WTC11 (cell line): Measurements from ENCODE around the gene SGCD. TPM values are rescaled to one million over a fixed set of nuclear protein-coding genes. Genes with fewer than 3 reads are reported as not detected.

Source experiments
- ATAC-seq: fragments of 200-7000 bp; cut with Tn5 transposase; 2 replicates; pipeline ENCODE4 v1.10.0; 2021; ENCODE audit warnings: mild to moderate bottlenecking, moderate library complexity
- CTCF ChIA-PET: fragments of 300-600 bp; sonication (Branson Sonifier 250); formaldehyde crosslinking; loops from one replicate; lab custom pipeline; 2021; ENCODE audit warnings: antibody characterized with exemption; lab: Charles Lee
- POLR2A ChIA-PET: fragments of 350-600 bp; sonication (Branson Sonifier 250); formaldehyde crosslinking; loops from one replicate; lab custom pipeline; 2021; ENCODE audit warnings: antibody characterized with exemption; lab: Charles Lee
- DNase-seq: peaks from one replicate; pipeline ENCODE4 v3.0.0; 2021; ENCODE audit warnings: low spot score
- H3K27ac Mint-ChIP-seq: 2 replicates; pipeline ENCODE4 v1.8.0; 2021; ENCODE audit warnings: mixed read lengths
- H3K27me3 Mint-ChIP-seq: 2 replicates; pipeline ENCODE4 v1.8.0; 2021; ENCODE audit warnings: low read depth, mild to moderate bottlenecking, moderate library complexity, mixed read lengths
- H3K36me3 Mint-ChIP-seq: 2 replicates; pipeline ENCODE4 v1.8.0; 2021; ENCODE audit warnings: mixed read lengths
- H3K4me1 Mint-ChIP-seq: 2 replicates; pipeline ENCODE4 v1.8.0; 2022; ENCODE audit warnings: mixed read lengths
- H3K4me3 Mint-ChIP-seq: 2 replicates; pipeline ENCODE4 v1.8.0; 2021; ENCODE audit warnings: mild to moderate bottlenecking, moderate library complexity, mixed read lengths
- H3K9me3 Mint-ChIP-seq: 2 replicates; pipeline ENCODE4 v1.8.0; 2021; ENCODE audit warnings: mixed read lengths
- ATF1 ChIP-seq: sonication (generic); formaldehyde crosslinking; IDR thresholded peaks from 2 replicates; pipeline ENCODE4 v1.8.1; 2023; ENCODE audit warnings: mild to moderate bottlenecking, moderate library complexity, missing genetic modification reagents
- ATF2 ChIP-seq: sonication (generic); formaldehyde crosslinking; IDR thresholded peaks from 2 replicates; pipeline ENCODE4 v1.8.1; 2022; ENCODE audit warnings: low read depth, missing genetic modification reagents, borderline replicate concordance
- E2F5 ChIP-seq: sonication (generic); formaldehyde crosslinking; IDR thresholded peaks from 2 replicates; pipeline ENCODE4 v1.8.1; 2022; ENCODE audit warnings: mild to moderate bottlenecking, moderate library complexity, missing genetic modification reagents
- ELF4 ChIP-seq: sonication (generic); formaldehyde crosslinking; IDR thresholded peaks from 2 replicates; pipeline ENCODE4 v1.8.1; 2022; ENCODE audit warnings: low read depth, mild to moderate bottlenecking, moderate library complexity, missing genetic modification reagents
- EMX1 ChIP-seq: fragments of 250-450 bp; sonication (Bioruptor Pico); IDR thresholded peaks from 2 replicates; pipeline ENCODE4 v1.8.0; 2021; ENCODE audit warnings: mild to moderate bottlenecking
- MXD4 ChIP-seq: fragments of 250-450 bp; sonication (Bioruptor Pico); IDR thresholded peaks from 2 replicates; pipeline ENCODE4 v1.8.0; 2021; ENCODE audit warnings: mild to moderate bottlenecking, moderate library complexity, borderline replicate concordance
- NFATC4 ChIP-seq: fragments of 250-450 bp; sonication (Bioruptor Pico); IDR thresholded peaks from 2 replicates; pipeline ENCODE4 v1.9.0; 2021; ENCODE audit warnings: mild to moderate bottlenecking
- NFE2L1 ChIP-seq: sonication (generic); formaldehyde crosslinking; IDR thresholded peaks from 2 replicates; pipeline ENCODE4 v1.8.1; 2023; ENCODE audit warnings: missing genetic modification reagents
- PRDM15 ChIP-seq: sonication (generic); formaldehyde crosslinking; IDR thresholded peaks from 2 replicates; pipeline ENCODE4 v1.8.0; 2022; ENCODE audit warnings: missing genetic modification reagents
- STAT6 ChIP-seq: sonication (generic); formaldehyde crosslinking; conservative IDR thresholded peaks from 2 replicates; pipeline ENCODE4 v1.8.1; 2023; ENCODE audit warnings: mild to moderate bottlenecking, low read depth, missing genetic modification reagents, moderate library complexity
- ZBTB21 ChIP-seq: sonication (generic); formaldehyde crosslinking; IDR thresholded peaks from 2 replicates; pipeline ENCODE4 v1.8.1; 2023; ENCODE audit warnings: mild to moderate bottlenecking, missing genetic modification reagents, borderline replicate concordance
- ZBTB43 ChIP-seq: sonication (generic); formaldehyde crosslinking; IDR thresholded peaks from 2 replicates; pipeline ENCODE4 v1.8.1; 2023; ENCODE audit warnings: mild to moderate bottlenecking, missing genetic modification reagents
- ZNF232 ChIP-seq: sonication (generic); formaldehyde crosslinking; IDR thresholded peaks from 2 replicates; pipeline ENCODE4 v1.8.0; 2022; ENCODE audit warnings: mild to moderate bottlenecking, missing genetic modification reagents
- ZNF263 ChIP-seq: sonication (generic); formaldehyde crosslinking; IDR thresholded peaks from 2 replicates; pipeline ENCODE4 v1.8.1; 2022; ENCODE audit warnings: low read depth, mild to moderate bottlenecking, moderate library complexity, missing genetic modification reagents
- ZNF396 ChIP-seq: fragments of 250-450 bp; sonication (Bioruptor Pico); IDR thresholded peaks from 2 replicates; pipeline ENCODE4 v1.8.0; 2021; ENCODE audit warnings: mild to moderate bottlenecking, moderate library complexity, borderline replicate concordance
- total RNA-seq: library from RNA; stranded (reverse); gene quantifications from 3 replicates; pipeline ENCODE4 v1.2.3, GENCODE V29; 2021
- TF ChIP-seq, protein P1 (sequence below): sonication (generic); formaldehyde crosslinking; IDR thresholded peaks from 2 replicates; pipeline ENCODE4 v1.8.1; 2022; ENCODE audit warnings: mild to moderate bottlenecking, missing genetic modification reagents, moderate library complexity, borderline replicate concordance
- TF ChIP-seq, protein P2 (sequence below): sonication (generic); formaldehyde crosslinking; IDR thresholded peaks from 2 replicates; pipeline ENCODE4 v1.8.0; 2023; ENCODE audit warnings: mild to moderate bottlenecking, missing genetic modification reagents
- TF ChIP-seq, protein P3 (sequence below): fragments of 250-450 bp; sonication (Bioruptor Pico); IDR thresholded peaks from 2 replicates; pipeline ENCODE4 v1.9.0; 2021; ENCODE audit warnings: mild to moderate bottlenecking

Gene SGCD
- total RNA-seq, 1 experiment from 2014 or later, result 0.33 TPM

DNA sequence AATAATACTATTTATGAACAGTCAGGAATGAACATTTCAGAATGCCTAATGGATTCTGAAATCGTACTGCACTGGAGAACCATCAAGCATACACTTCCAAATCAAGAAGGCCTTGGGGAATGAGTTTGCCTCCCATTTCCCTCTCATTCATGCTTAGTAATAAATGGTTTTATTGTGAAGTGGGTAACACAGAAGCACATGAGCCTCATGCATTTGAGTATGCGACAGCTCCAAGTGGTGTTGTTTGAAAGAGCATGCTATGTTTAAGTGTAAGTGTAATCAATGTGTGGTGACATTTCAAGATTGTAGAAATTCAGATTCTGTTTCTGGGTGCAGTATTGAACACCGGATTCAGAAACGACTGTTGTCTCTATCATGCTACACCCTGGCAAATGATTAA is 60.0 kb downstream of the SGCD start:
- H3K4me3 Mint-ChIP-seq, result no peak overlapping the region
- TF ChIP-seq ZBTB43, result no peak
- no peak for TF ChIP-seq EMX1
- no peak for TF ChIP-seq STAT6 (CRISPR knock-in tag)
- no peak for TF ChIP-seq PRDM15 (CRISPR knock-in tag)
- TF ChIP-seq E2F5, result no peak
- no peak for TF ChIP-seq ZNF232 (CRISPR knock-in tag)
- no peak for TF ChIP-seq ATF1 (CRISPR knock-in tag)
- TF ChIP-seq, protein P1, sequence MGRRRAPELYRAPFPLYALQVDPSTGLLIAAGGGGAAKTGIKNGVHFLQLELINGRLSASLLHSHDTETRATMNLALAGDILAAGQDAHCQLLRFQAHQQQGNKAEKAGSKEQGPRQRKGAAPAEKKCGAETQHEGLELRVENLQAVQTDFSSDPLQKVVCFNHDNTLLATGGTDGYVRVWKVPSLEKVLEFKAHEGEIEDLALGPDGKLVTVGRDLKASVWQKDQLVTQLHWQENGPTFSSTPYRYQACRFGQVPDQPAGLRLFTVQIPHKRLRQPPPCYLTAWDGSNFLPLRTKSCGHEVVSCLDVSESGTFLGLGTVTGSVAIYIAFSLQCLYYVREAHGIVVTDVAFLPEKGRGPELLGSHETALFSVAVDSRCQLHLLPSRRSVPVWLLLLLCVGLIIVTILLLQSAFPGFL (CRISPR knock-in tag), result no peak
- TF ChIP-seq NFE2L1 (CRISPR knock-in tag), result no peak
- no peak for TF ChIP-seq ZBTB21
- TF ChIP-seq, protein P2, sequence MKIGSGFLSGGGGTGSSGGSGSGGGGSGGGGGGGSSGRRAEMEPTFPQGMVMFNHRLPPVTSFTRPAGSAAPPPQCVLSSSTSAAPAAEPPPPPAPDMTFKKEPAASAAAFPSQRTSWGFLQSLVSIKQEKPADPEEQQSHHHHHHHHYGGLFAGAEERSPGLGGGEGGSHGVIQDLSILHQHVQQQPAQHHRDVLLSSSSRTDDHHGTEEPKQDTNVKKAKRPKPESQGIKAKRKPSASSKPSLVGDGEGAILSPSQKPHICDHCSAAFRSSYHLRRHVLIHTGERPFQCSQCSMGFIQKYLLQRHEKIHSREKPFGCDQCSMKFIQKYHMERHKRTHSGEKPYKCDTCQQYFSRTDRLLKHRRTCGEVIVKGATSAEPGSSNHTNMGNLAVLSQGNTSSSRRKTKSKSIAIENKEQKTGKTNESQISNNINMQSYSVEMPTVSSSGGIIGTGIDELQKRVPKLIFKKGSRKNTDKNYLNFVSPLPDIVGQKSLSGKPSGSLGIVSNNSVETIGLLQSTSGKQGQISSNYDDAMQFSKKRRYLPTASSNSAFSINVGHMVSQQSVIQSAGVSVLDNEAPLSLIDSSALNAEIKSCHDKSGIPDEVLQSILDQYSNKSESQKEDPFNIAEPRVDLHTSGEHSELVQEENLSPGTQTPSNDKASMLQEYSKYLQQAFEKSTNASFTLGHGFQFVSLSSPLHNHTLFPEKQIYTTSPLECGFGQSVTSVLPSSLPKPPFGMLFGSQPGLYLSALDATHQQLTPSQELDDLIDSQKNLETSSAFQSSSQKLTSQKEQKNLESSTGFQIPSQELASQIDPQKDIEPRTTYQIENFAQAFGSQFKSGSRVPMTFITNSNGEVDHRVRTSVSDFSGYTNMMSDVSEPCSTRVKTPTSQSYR (CRISPR knock-in tag), result no peak
- TF ChIP-seq MXD4, result no peak
- TF ChIP-seq ATF2, result no peak
- TF ChIP-seq ELF4 (CRISPR knock-in tag), result no peak
- no peak for TF ChIP-seq NFATC4 (CRISPR knock-in tag)
- no peak for TF ChIP-seq ZNF263 (CRISPR knock-in tag)
- no peak for TF ChIP-seq ZNF396 (CRISPR knock-in tag)
- TF ChIP-seq, protein P3, sequence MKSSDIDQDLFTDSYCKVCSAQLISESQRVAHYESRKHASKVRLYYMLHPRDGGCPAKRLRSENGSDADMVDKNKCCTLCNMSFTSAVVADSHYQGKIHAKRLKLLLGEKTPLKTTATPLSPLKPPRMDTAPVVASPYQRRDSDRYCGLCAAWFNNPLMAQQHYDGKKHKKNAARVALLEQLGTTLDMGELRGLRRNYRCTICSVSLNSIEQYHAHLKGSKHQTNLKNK (CRISPR knock-in tag), result no peak
- TF ChIP-seq, all 79 proteins: peak for 0
- Mint-ChIP-seq H3K9me3 (no peaks in the 10 kb centered on the region), H3K36me3 (no peaks in the 10 kb centered on the region), H3K27ac (no peak overlapping the region), H3K4me1 (no peaks in the 10 kb centered on the region), H3K27me3 (no peaks in the 10 kb centered on the region)
- ChIA-PET POLR2A (no interaction called here), CTCF (no interaction called here)
- DNase-seq (no peak), ATAC-seq (no peak)
